ENCODE measurements around the gene UNC5C.

Gene UNC5C

GRCh38 chr4:95340191-95340590 lies 208.6 kb downstream of the UNC5C start:
- TF ChIP-seq, protein P1, sequence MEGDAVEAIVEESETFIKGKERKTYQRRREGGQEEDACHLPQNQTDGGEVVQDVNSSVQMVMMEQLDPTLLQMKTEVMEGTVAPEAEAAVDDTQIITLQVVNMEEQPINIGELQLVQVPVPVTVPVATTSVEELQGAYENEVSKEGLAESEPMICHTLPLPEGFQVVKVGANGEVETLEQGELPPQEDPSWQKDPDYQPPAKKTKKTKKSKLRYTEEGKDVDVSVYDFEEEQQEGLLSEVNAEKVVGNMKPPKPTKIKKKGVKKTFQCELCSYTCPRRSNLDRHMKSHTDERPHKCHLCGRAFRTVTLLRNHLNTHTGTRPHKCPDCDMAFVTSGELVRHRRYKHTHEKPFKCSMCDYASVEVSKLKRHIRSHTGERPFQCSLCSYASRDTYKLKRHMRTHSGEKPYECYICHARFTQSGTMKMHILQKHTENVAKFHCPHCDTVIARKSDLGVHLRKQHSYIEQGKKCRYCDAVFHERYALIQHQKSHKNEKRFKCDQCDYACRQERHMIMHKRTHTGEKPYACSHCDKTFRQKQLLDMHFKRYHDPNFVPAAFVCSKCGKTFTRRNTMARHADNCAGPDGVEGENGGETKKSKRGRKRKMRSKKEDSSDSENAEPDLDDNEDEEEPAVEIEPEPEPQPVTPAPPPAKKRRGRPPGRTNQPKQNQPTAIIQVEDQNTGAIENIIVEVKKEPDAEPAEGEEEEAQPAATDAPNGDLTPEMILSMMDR (IDR thresholded peaks at IDR 0.05; ENCODE audit: borderline replicate concordance, insufficient read depth, low read depth, low read length) = no peak

DNA sequence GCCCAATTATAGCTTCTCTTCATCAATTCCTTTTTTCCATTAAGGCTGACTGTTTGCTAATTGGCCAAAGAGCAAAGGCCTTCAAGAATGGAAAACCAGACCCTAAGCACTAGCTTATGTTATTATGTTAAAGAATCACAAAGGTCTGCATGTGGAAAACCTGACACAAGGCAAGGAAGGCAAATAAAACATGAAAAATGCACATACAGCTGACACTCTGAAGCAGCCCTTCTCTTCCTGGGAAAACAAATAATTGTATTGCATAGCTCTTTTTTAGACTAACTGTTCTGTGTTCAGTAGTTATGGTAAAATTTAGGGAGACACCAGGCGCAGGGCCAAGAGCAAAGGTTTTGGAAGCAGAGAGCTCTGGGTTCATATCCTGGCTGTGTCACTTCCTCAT lies 223.1 kb downstream of the UNC5C start:
- TF ChIP-seq, protein P1 (IDR thresholded peaks at IDR 0.05; ENCODE audit: borderline replicate concordance, insufficient read depth, low read depth, low read length) = no peak
- H3K4me3 ChIP-seq (ENCODE audit: low read depth, low read length) = no peak overlapping the region

More at GRCh38 chr4:95340191-95340590, 208.6 kb downstream of the UNC5C start:
- no peak overlapping the region for H3K4me3 ChIP-seq (ENCODE audit: low read depth, low read length)

DNA sequence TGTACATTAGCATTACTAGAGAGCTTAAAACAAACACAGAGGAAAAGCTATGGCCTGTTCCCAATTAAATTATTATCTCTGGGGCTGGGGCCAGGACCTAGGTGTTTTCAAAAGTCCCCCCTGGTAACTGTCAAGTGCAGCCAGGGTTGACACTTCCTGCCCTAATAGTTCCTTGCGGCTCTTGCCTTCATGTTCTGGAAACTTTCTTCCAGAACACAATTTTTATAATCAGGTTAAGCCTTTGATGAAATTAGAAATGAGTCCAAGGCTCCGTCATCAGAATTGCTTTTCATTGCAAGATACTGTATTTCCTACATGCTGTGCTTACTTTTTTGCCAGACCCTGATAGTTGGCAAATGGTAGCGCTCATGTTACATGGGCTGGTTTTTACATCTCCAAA lies 229.6 kb downstream of the UNC5C start:
- no peak overlapping the region for H3K4me3 ChIP-seq (ENCODE audit: low read depth, low read length)
- TF ChIP-seq, protein P1 (IDR thresholded peaks at IDR 0.05; ENCODE audit: borderline replicate concordance, insufficient read depth, low read depth, low read length) = no peak

DNA sequence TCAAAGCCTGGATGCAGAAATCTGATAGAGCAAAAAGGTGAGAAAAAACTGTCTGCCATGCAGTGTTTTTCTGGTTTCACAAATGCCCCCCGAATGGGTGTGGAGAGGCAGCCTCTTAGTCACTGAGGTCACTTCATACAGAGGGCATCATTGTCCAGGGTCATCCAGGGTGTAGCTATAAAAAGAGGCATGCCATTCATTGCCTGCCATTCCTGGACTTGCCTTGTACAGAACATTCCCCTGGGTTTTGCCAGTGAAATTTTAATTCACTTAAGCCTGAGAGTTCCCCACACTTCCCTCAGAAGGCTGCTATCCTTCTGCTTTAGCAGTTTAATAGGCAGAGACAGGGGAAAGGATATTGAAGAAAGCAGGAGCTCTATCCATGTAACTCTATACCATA lies 230.3 kb downstream of the UNC5C start:
- no peak overlapping the region for H3K4me3 ChIP-seq (ENCODE audit: low read depth, low read length)
- TF ChIP-seq, protein P1 (IDR thresholded peaks at IDR 0.05; ENCODE audit: borderline replicate concordance, insufficient read depth, low read depth, low read length) = no peak

GRCh38 chr4:95318044-95318443 lies 230.7 kb downstream of the UNC5C start:
- no peak overlapping the region for H3K4me3 ChIP-seq (ENCODE audit: low read depth, low read length)
- TF ChIP-seq, protein P1 (IDR thresholded peaks at IDR 0.05; ENCODE audit: borderline replicate concordance, insufficient read depth, low read depth, low read length) = no peak

DNA sequence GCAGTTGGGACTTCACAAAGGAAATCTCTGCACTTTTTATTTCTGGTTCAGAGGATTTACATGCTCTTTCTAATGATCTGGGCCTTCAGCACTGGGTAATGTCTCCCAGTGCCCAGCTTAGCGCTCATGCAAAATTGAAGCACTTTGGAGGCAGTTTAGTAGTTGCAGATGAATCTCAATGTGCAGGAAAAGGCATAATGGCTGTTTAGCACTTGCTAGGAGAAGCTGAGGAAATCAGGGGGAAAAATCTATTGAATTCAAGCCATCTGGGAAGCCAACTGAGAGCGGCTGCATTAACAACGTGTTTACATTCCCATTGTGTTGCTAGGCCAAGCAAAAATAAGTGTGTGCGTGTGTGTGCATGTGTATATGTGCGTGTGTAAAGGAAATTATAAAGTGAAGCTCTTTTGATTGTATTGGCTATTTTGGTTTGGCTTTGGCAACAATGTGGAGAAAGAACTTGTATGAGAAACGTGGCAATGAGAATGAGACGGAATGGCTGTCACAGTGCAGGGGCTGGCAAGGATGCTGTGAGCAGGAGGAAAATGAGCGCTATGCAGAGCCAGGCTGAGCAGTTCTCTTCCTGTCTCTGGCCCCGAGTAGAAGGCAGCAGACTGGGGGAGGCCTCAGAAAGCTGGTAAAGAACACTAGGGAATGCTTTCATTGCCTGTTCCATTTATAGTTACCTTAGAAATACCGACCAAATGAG lies 231.5 kb downstream of the UNC5C start:
- TF ChIP-seq, protein P1 (IDR thresholded peaks at IDR 0.05; ENCODE audit: borderline replicate concordance, insufficient read depth, low read depth, low read length) = no peak
- no peak overlapping the region for H3K4me3 ChIP-seq (ENCODE audit: low read depth, low read length)

DNA sequence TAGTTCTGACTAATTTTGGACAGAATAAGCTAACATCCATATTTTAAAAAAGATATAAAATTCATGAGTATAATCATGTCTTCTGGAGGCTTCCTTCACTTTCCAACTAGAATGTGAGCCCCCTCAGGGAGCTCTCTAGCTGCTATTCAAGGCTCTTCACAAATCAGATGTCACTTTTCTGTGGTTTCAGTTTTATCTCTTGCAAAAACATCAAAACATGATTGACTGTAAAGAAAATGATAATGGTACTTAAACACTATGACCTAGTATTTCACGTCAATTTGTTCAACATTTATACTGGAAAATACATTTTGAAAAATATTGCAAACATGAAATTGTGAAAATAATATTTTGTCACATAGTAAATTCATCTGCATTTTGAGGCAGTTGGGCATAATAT lies 234.2 kb downstream of the UNC5C start:
- no peak overlapping the region for H3K4me3 ChIP-seq (ENCODE audit: low read depth, low read length)
- TF ChIP-seq, protein P1 (IDR thresholded peaks at IDR 0.05; ENCODE audit: borderline replicate concordance, insufficient read depth, low read depth, low read length) = no peak
